ENCODE results near the gene ABI1.

The ABI1 gene

GRCh38 chr10:26776258-26776657 lies 84.5 kb downstream of the ABI1 start:
- no peaks in the 10 kb centered on the region for H3K27me3 ChIP-seq (ENCODE audit: control insufficient read depth in 1 of 2, insufficient read depth in 2 of 2, low read length in 2 of 2)
- no peaks in the 10 kb centered on the region for H3K36me3 ChIP-seq (ENCODE audit: control insufficient read depth in 1 of 2, insufficient read depth in 2 of 2, low read length in 2 of 2)
- no peak overlapping the region for H3K9ac ChIP-seq (ENCODE audit: low read depth in 1 of 2, low read length in 2 of 2)
- no peak overlapping the region for H3K4me3 ChIP-seq (ENCODE audit: low read depth in 1 of 2, low read length in 2 of 2)
- H3K9me3 ChIP-seq (ENCODE audit: control insufficient read depth in 1 of 2, low read length in 2 of 2): no peaks in the 10 kb centered on the region
- no peak overlapping the region for H3K27ac ChIP-seq (ENCODE audit: low read depth, low read length)
- H3K4me1 ChIP-seq (ENCODE audit: control insufficient read depth in 1 of 2, insufficient read depth in 2 of 2, low read length in 2 of 2): peaks cover 16 to 18% of the 10 kb centered on the region in 2 donors

DNA sequence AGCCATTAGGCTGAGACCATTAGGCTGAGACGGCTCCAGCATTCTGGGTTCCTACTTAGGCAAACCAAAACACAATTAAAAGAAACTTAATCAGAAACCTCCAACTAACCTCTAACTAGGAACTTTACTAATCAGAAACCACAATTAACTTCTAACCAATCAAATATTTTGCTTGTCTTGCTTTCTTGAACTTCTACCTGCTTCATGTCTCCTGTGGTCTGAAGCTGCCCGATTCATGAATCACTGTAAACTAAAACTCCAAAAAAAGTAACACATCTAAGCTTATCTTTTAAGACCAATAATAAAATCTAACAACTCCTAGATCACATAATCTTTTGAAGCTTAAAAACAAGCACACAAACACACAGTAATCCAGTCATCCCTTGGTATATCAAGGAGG lies 87.1 kb downstream of the ABI1 start:
- no peaks in the 10 kb centered on the region for H3K4me1 ChIP-seq (ENCODE audit: control insufficient read depth in 1 of 2, insufficient read depth in 2 of 2, low read length in 2 of 2)

GRCh38 chr10:26770069-26770468 lies 90.7 kb downstream of the ABI1 start:
- H3K27me3 ChIP-seq (ENCODE audit: control insufficient read depth in 1 of 2, insufficient read depth in 2 of 2, low read length in 2 of 2): no peaks in the 10 kb centered on the region
- peaks cover 5 to 7% of the 10 kb centered on the region in 2 donors for H3K36me3 ChIP-seq (ENCODE audit: control insufficient read depth in 1 of 2, insufficient read depth in 2 of 2, low read length in 2 of 2)
- no peaks in the 10 kb centered on the region for H3K9me3 ChIP-seq (ENCODE audit: control insufficient read depth in 1 of 2, low read length in 2 of 2)
- no peak overlapping the region for H3K9ac ChIP-seq (ENCODE audit: low read depth in 1 of 2, low read length in 2 of 2)
- H3K27ac ChIP-seq (ENCODE audit: low read depth, low read length): no peak overlapping the region
- H3K4me3 ChIP-seq (ENCODE audit: low read depth in 1 of 2, low read length in 2 of 2): no peak overlapping the region
- H3K4me1 ChIP-seq (ENCODE audit: control insufficient read depth in 1 of 2, insufficient read depth in 2 of 2, low read length in 2 of 2): no peaks in the 10 kb centered on the region

More for the DNA sequence above, 87.1 kb downstream of the ABI1 start:
- H3K9me3 ChIP-seq (ENCODE audit: control insufficient read depth in 1 of 2, low read length in 2 of 2): no peaks in the 10 kb centered on the region
- peaks cover 2 to 5% of the 10 kb centered on the region in 2 donors for H3K36me3 ChIP-seq (ENCODE audit: control insufficient read depth in 1 of 2, insufficient read depth in 2 of 2, low read length in 2 of 2)
- H3K9ac ChIP-seq (ENCODE audit: low read depth in 1 of 2, low read length in 2 of 2): no peak overlapping the region
- H3K27ac ChIP-seq (ENCODE audit: low read depth, low read length): no peak overlapping the region
- H3K27me3 ChIP-seq (ENCODE audit: control insufficient read depth in 1 of 2, insufficient read depth in 2 of 2, low read length in 2 of 2): no peaks in the 10 kb centered on the region
- no peak overlapping the region for H3K4me3 ChIP-seq (ENCODE audit: low read depth in 1 of 2, low read length in 2 of 2)

- Histone ChIP-seq H3K36me3 (ENCODE audit: control insufficient read depth in 1 of 2, insufficient read depth in 2 of 2, low read length in 2 of 2) (peaks cover 6 to 15% of the 10 kb centered on the region in 2 donors), H3K27me3 (ENCODE audit: control insufficient read depth in 1 of 2, insufficient read depth in 2 of 2, low read length in 2 of 2) (no peaks in the 10 kb centered on the region), H3K27ac (ENCODE audit: low read depth, low read length) (no peak overlapping the region), H3K9ac (ENCODE audit: low read depth in 1 of 2, low read length in 2 of 2) (no peak overlapping the region), H3K9me3 (ENCODE audit: control insufficient read depth in 1 of 2, low read length in 2 of 2) (no peaks in the 10 kb centered on the region), H3K4me3 (ENCODE audit: low read depth in 1 of 2, low read length in 2 of 2) (no peak overlapping the region), H3K4me1 (ENCODE audit: control insufficient read depth in 1 of 2, insufficient read depth in 2 of 2, low read length in 2 of 2) (no peaks in the 10 kb centered on the region)
These were observed 95.2 kb downstream of the ABI1 start for GRCh38 chr10:26765549-26765948.

GRCh38 chr10:26759008-26759407 lies 101.8 kb downstream of the ABI1 start:
- no peak overlapping the region for H3K9ac ChIP-seq (ENCODE audit: low read depth in 1 of 2, low read length in 2 of 2)
- H3K4me3 ChIP-seq (ENCODE audit: low read depth in 1 of 2, low read length in 2 of 2): no peak overlapping the region
- no peak overlapping the region for H3K27ac ChIP-seq (ENCODE audit: low read depth, low read length)
- no peaks in the 10 kb centered on the region for H3K9me3 ChIP-seq (ENCODE audit: control insufficient read depth in 1 of 2, low read length in 2 of 2)
- no peaks in the 10 kb centered on the region for H3K4me1 ChIP-seq (ENCODE audit: control insufficient read depth in 1 of 2, insufficient read depth in 2 of 2, low read length in 2 of 2)
- H3K36me3 ChIP-seq (ENCODE audit: control insufficient read depth in 1 of 2, insufficient read depth in 2 of 2, low read length in 2 of 2): peaks cover 6 to 8% of the 10 kb centered on the region in 2 donors
- H3K27me3 ChIP-seq (ENCODE audit: control insufficient read depth in 1 of 2, insufficient read depth in 2 of 2, low read length in 2 of 2): no peaks in the 10 kb centered on the region

DNA sequence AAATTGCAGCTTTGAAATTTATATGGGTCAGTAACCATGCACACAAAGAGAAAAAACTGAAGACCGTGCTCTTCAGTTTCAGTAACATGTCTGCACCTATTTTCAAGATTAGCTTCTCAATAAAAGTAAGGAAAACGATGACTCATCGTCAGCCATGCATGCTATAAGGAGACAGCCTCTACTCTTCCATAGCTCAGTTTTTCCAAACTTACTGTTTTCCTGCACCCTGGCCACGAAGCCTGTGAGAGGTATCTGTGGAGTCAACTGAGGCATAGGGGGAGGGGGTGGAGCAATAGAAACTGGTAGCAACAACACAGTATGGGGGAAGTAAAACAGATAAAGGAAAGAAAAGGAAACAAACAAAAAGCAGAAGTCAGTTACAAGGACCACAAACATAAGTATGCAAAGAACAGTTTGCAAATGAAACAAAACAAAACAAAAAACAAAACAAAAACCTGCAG lies 105.3 kb downstream of the ABI1 start:
- Histone ChIP-seq H3K4me1 (ENCODE audit: control insufficient read depth in 1 of 2, insufficient read depth in 2 of 2, low read length in 2 of 2) (no peaks in the 10 kb centered on the region), H3K4me3 (ENCODE audit: low read depth in 1 of 2, low read length in 2 of 2) (no peak overlapping the region), H3K9ac (ENCODE audit: low read depth in 1 of 2, low read length in 2 of 2) (no peak overlapping the region), H3K9me3 (ENCODE audit: control insufficient read depth in 1 of 2, low read length in 2 of 2) (no peaks in the 10 kb centered on the region), H3K27me3 (ENCODE audit: control insufficient read depth in 1 of 2, insufficient read depth in 2 of 2, low read length in 2 of 2) (no peaks in the 10 kb centered on the region), H3K27ac (ENCODE audit: low read depth, low read length) (no peak overlapping the region), H3K36me3 (ENCODE audit: control insufficient read depth in 1 of 2, insufficient read depth in 2 of 2, low read length in 2 of 2) (peaks cover 9 to 19% of the 10 kb centered on the region in 2 donors)

DNA sequence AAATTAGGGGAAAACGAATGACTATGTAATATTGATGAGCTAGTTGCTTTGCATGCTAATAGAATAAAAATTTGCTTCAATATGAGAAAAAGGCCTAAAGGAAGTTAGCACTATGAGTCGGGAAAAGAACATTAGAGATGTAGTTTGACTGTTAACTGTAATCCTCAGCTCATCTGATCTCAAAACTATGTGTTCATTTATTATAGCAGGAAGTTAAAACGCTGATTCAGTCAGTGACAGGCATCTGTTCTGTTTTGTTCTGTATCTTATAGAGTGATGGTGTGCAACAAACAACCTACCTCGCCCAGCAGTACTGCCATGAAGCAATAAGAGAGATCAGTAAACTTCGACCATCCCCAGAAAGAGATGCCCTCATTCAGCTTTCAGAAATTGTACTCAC lies 114.7 kb downstream of the ABI1 start:
- H3K4me3 ChIP-seq (ENCODE audit: low read depth in 1 of 2, low read length in 2 of 2): no peak overlapping the region
- H3K9ac ChIP-seq (ENCODE audit: low read depth in 1 of 2, low read length in 2 of 2): no peak overlapping the region
- H3K27me3 ChIP-seq (ENCODE audit: control insufficient read depth in 1 of 2, insufficient read depth in 2 of 2, low read length in 2 of 2): no peaks in the 10 kb centered on the region
- H3K27ac ChIP-seq (ENCODE audit: low read depth, low read length): no peak overlapping the region
- no peaks in the 10 kb centered on the region for H3K4me1 ChIP-seq (ENCODE audit: control insufficient read depth in 1 of 2, insufficient read depth in 2 of 2, low read length in 2 of 2)
- peaks cover 29 to 73% of the 10 kb centered on the region in 2 donors for H3K36me3 ChIP-seq (ENCODE audit: control insufficient read depth in 1 of 2, insufficient read depth in 2 of 2, low read length in 2 of 2)
- H3K9me3 ChIP-seq (ENCODE audit: control insufficient read depth in 1 of 2, low read length in 2 of 2): no peaks in the 10 kb centered on the region

DNA sequence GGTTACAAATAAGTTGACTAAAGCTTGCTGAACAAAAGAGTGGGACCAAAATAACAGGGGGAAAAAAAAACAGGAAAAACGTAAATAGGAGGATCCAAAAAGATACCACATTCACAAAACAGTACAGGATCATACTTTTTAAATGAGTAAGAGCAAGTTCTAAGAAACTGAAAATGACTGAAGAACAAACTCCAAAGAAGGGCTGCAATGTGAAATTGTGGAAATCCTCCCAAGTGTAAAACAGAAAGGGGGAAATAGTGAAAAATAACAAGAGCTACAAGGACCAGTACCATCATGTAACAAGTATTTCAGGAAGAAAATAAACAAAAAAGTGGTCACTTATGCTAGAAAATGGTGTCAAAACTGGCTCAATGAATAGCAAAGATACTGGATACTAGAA lies 116.9 kb downstream of the ABI1 start:
- H3K36me3 ChIP-seq (ENCODE audit: control insufficient read depth in 1 of 2, insufficient read depth in 2 of 2, low read length in 2 of 2): peaks cover 20 to 83% of the 10 kb centered on the region in 2 donors
- H3K4me3 ChIP-seq (ENCODE audit: low read depth in 1 of 2, low read length in 2 of 2): no peak overlapping the region
- H3K9me3 ChIP-seq (ENCODE audit: control insufficient read depth in 1 of 2, low read length in 2 of 2): no peaks in the 10 kb centered on the region
- no peak overlapping the region for H3K9ac ChIP-seq (ENCODE audit: low read depth in 1 of 2, low read length in 2 of 2)
- H3K27me3 ChIP-seq (ENCODE audit: control insufficient read depth in 1 of 2, insufficient read depth in 2 of 2, low read length in 2 of 2): no peaks in the 10 kb centered on the region
- H3K4me1 ChIP-seq (ENCODE audit: control insufficient read depth in 1 of 2, insufficient read depth in 2 of 2, low read length in 2 of 2): no peaks in the 10 kb centered on the region
- no peak overlapping the region for H3K27ac ChIP-seq (ENCODE audit: low read depth, low read length)

GRCh38 chr10:26743091-26743490 lies 117.7 kb downstream of the ABI1 start:
- peaks cover 25 to 85% of the 10 kb centered on the region in 2 donors for H3K36me3 ChIP-seq (ENCODE audit: control insufficient read depth in 1 of 2, insufficient read depth in 2 of 2, low read length in 2 of 2)
- H3K27ac ChIP-seq (ENCODE audit: low read depth, low read length): no peak overlapping the region
- no peaks in the 10 kb centered on the region for H3K27me3 ChIP-seq (ENCODE audit: control insufficient read depth in 1 of 2, insufficient read depth in 2 of 2, low read length in 2 of 2)
- H3K4me3 ChIP-seq (ENCODE audit: low read depth in 1 of 2, low read length in 2 of 2): no peak overlapping the region
- H3K9me3 ChIP-seq (ENCODE audit: control insufficient read depth in 1 of 2, low read length in 2 of 2): no peaks in the 10 kb centered on the region
- peaks cover 0 to 3% of the 10 kb centered on the region in 2 donors for H3K4me1 ChIP-seq (ENCODE audit: control insufficient read depth in 1 of 2, insufficient read depth in 2 of 2, low read length in 2 of 2)
- H3K9ac ChIP-seq (ENCODE audit: low read depth in 1 of 2, low read length in 2 of 2): no peak overlapping the region

DNA sequence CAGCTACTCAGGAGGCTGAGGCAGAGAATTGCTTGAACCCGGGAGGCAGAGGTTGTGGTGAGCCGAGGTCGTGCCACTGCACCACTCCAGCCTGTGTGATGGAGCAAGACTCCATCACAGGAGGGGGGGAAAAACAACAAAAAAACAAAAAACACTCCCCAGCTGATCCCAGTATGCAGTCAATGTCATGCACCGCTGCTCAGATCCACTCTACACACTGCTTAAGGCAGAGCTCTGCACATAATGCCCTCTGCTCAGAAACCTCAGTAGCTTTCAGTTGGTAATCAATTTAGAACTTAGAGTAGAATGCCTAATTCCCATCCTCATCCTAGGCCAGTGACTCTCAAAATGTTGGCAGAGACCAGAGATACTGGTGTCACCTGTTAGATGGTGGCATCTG lies 119.4 kb downstream of the ABI1 start:
- Histone ChIP-seq H3K9me3 (ENCODE audit: control insufficient read depth in 1 of 2, low read length in 2 of 2) (no peaks in the 10 kb centered on the region), H3K27ac (ENCODE audit: low read depth, low read length) (no peak overlapping the region), H3K27me3 (ENCODE audit: control insufficient read depth in 1 of 2, insufficient read depth in 2 of 2, low read length in 2 of 2) (no peaks in the 10 kb centered on the region), H3K4me3 (ENCODE audit: low read depth in 1 of 2, low read length in 2 of 2) (no peak overlapping the region), H3K36me3 (ENCODE audit: control insufficient read depth in 1 of 2, insufficient read depth in 2 of 2, low read length in 2 of 2) (peaks cover 29 to 79% of the 10 kb centered on the region in 2 donors), H3K4me1 (ENCODE audit: control insufficient read depth in 1 of 2, insufficient read depth in 2 of 2, low read length in 2 of 2) (peaks cover 0 to 4% of the 10 kb centered on the region in 2 donors), H3K9ac (ENCODE audit: low read depth in 1 of 2, low read length in 2 of 2) (no peak overlapping the region)

Data from duodenal mucosa (tissue), 2 donors.